Measurements from ENCODE around the gene ZNF597.

ZNF597 gene

DNA sequence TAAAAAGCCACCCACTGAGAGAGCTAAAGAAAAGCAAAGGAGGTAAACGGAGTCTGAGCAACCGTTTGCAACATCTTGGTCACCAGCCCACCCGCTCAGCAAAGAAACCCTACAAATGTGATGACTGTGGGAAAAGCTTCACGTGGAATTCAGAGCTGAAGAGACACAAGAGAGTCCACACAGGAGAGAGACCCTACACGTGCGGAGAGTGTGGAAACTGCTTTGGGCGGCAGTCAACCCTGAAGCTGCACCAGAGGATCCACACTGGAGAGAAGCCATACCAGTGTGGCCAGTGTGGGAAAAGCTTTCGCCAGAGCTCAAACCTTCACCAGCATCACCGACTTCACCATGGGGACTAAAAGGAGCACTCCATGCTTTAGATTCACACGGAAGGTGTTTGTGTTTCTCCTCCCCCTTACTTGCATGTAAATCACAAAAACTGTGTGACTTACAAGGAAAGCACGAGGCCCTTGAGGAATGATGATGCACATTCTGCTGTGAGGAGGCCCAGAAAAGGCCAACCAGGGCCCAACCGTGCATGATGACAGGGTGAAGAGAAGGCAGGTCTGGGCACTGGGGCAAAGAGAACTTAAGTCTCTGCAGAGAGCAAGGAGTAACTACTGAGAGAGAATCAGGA is 34.6 kb downstream of the ZNF597 start:
- H3K27ac ChIP-seq (ENCODE audit: low read depth, low read length): no peak overlapping the region
- H2AFZ ChIP-seq (ENCODE audit: low read depth, low read length, severe bottlenecking): no peak overlapping the region
- no peak overlapping the region for H3K9ac ChIP-seq (ENCODE audit: low read length)
- no peak overlapping the region for H3K4me2 ChIP-seq (ENCODE audit: low read depth, low read length, poor library complexity, severe bottlenecking)
- no peaks in the 10 kb centered on the region for H4K20me1 ChIP-seq (ENCODE audit: low read depth, low read length)
- H3F3A ChIP-seq (ENCODE audit: insufficient read depth): no peaks in the 10 kb centered on the region
- peaks cover 4% of the 10 kb centered on the region; the same call in 1 of the 2 replicates for H3K79me2 ChIP-seq (ENCODE audit: insufficient read depth, low read length)
- H3K27me3 ChIP-seq (ENCODE audit: low read length): no peaks in the 10 kb centered on the region
- peaks cover 58% of the 10 kb centered on the region for H3K36me3 ChIP-seq (ENCODE audit: low read length)
- no peak overlapping the region for H3K4me3 ChIP-seq (ENCODE audit: insufficient read depth, low read length, poor library complexity, severe bottlenecking)
- TF ChIP-seq, protein P1, sequence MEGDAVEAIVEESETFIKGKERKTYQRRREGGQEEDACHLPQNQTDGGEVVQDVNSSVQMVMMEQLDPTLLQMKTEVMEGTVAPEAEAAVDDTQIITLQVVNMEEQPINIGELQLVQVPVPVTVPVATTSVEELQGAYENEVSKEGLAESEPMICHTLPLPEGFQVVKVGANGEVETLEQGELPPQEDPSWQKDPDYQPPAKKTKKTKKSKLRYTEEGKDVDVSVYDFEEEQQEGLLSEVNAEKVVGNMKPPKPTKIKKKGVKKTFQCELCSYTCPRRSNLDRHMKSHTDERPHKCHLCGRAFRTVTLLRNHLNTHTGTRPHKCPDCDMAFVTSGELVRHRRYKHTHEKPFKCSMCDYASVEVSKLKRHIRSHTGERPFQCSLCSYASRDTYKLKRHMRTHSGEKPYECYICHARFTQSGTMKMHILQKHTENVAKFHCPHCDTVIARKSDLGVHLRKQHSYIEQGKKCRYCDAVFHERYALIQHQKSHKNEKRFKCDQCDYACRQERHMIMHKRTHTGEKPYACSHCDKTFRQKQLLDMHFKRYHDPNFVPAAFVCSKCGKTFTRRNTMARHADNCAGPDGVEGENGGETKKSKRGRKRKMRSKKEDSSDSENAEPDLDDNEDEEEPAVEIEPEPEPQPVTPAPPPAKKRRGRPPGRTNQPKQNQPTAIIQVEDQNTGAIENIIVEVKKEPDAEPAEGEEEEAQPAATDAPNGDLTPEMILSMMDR (IDR thresholded peaks at IDR 0.05; ENCODE audit: insufficient read depth, low read length, poor library complexity, severe bottlenecking): no peak
- no peak for TF ChIP-seq EZH2phosphoT487 (conservative IDR thresholded peaks at IDR 0.05; ENCODE audit: low read length)
- H3K9me3 ChIP-seq (ENCODE audit: insufficient read depth, low read length): peaks cover 32% of the 10 kb centered on the region; the same call in 1 of the 2 replicates
- no peaks in the 10 kb centered on the region for H3K9me2 ChIP-seq (replicated peaks; ENCODE audit: insufficient read depth, low read length)

DNA sequence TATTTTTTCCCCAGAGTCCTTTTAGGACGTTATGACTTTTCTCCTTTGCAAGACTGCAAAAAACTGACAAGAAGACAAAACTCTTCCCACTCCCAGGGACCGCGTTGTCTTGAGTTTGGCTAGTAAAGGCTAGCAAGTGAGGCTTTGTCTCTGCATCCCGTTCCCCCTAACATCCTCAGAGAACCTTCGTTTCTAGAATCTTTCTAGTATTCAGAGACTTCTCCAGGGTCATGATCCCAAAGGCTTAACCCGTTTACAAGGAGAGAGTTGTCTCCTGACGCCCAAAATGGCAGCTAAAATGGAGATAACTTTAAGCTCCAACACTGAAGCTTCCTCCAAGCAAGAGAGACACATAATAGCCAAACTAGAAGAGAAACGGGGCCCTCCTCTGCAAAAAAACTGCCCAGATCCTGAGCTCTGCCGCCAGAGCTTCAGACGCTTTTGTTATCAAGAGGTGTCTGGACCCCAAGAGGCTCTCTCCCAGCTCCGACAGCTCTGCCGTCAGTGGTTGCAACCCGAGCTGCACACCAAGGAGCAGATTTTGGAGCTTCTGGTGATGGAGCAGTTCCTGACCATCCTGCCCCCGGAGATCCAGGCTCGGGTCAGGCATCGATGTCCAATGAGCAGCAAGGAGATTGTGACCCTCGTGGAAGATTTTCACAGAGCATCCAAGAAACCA is 41.4 kb downstream of the ZNF597 start:
- H2AFZ ChIP-seq (ENCODE audit: low read depth, low read length, severe bottlenecking): peak overlapping the region; percentile 31
- H3K27ac ChIP-seq (ENCODE audit: low read depth, low read length): peak overlapping the region; percentile 42
- H4K20me1 ChIP-seq (ENCODE audit: low read depth, low read length): no peaks in the 10 kb centered on the region
- no peak for TF ChIP-seq EZH2phosphoT487 (conservative IDR thresholded peaks at IDR 0.05; ENCODE audit: low read length)
- TF ChIP-seq, protein P1 (IDR thresholded peaks at IDR 0.05; ENCODE audit: insufficient read depth, low read length, poor library complexity, severe bottlenecking): no peak
- peaks cover 29% of the 10 kb centered on the region for H3K36me3 ChIP-seq (ENCODE audit: low read length)
- no peaks in the 10 kb centered on the region for H3F3A ChIP-seq (ENCODE audit: insufficient read depth)
- no peaks in the 10 kb centered on the region for H3K9me2 ChIP-seq (replicated peaks; ENCODE audit: insufficient read depth, low read length)
- no peaks in the 10 kb centered on the region for H3K27me3 ChIP-seq (ENCODE audit: low read length)
- peak overlapping the region; percentile 95 for H3K9ac ChIP-seq (ENCODE audit: low read length)
- H3K4me3 ChIP-seq (ENCODE audit: insufficient read depth, low read length, poor library complexity, severe bottlenecking): peak overlapping the region; percentile 63
- 0 out of 2 replicates have a peak, but pooled peaks cover 3% of the 10 kb centered on the region for H3K9me3 ChIP-seq (ENCODE audit: insufficient read depth, low read length)
- peaks cover 58% of the 10 kb centered on the region for H3K79me2 ChIP-seq (ENCODE audit: insufficient read depth, low read length)
- H3K4me2 ChIP-seq (ENCODE audit: low read depth, low read length, poor library complexity, severe bottlenecking): peak overlapping the region; percentile 82

DNA sequence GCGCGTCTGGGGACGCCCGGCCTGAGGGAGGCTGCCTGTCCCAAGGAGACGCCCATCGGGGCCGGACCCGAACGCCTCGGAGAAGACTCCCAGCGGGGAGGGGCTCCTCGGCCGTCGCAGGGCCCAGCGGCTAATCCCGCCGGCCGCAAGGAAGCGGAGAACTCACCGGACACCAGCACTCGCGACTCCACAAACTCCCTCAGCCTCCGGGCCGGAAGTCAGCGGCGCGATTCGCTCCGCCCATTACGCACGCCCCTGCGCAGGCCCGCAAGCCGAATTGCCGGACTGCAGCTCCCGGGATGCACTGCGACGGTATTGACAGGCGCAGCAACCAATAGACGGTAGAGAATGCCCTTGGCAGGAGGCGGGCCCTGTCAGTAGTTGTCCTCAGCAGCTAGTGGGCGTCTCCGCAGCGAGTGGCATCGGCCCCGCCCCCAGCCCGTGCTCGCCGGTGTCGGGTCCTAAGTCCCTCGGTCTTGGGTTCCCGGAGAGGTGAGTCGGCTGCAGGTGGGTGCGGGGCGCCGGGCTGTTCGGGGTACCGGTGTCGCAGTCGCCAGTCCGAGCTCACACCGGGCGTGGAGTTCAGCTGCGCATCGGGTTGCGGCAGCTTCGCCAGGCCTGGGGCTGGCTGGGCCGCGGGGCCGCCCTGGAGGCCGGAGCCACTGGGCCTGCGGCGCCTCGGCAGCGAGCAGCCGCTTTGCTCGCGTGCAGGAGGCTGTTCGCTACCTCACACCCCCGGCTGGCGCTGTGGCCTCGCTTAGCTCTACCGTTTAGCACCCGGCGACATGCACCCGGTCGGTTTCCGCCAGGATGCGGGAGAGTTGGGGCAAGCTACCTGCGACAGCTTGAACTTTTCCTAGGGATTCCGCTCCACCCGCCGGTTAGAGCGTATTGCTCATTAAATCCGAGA is 42.3 kb downstream of the ZNF597 start, which contains the start of the genes ZNF174 and ZSCAN32:
TSS of gene ZNF174 (plus strand) at position 437 of the 910 bp plus-strand sequence. CDS start 790 bp downstream, outside the sequence.
TSS of gene ZSCAN32 (minus strand) at position 226 of the 910 bp plus-strand sequence. CDS start 3,447 bp downstream, outside the sequence.
- no peaks in the 10 kb centered on the region for H3K27me3 ChIP-seq (ENCODE audit: low read length)
- H3K36me3 ChIP-seq (ENCODE audit: low read length): peaks cover 26% of the 10 kb centered on the region
- peak within 1 kb of the TSS; percentile 42 for H3K27ac ChIP-seq (ENCODE audit: low read depth, low read length)
- no peaks in the 10 kb centered on the region for H3K9me3 ChIP-seq (ENCODE audit: insufficient read depth, low read length)
- TF ChIP-seq EZH2phosphoT487 (conservative IDR thresholded peaks at IDR 0.05; ENCODE audit: low read length): no peak
- TF ChIP-seq, protein P1 (IDR thresholded peaks at IDR 0.05; ENCODE audit: insufficient read depth, low read length, poor library complexity, severe bottlenecking): no peak
- H3K9me2 ChIP-seq (replicated peaks; ENCODE audit: insufficient read depth, low read length): no peaks in the 10 kb centered on the region
- H3K4me3 ChIP-seq (ENCODE audit: insufficient read depth, low read length, poor library complexity, severe bottlenecking): peak within 1 kb of the TSS; percentile 90
- H3K4me2 ChIP-seq (ENCODE audit: low read depth, low read length, poor library complexity, severe bottlenecking): peak within 1 kb of the TSS; percentile 82
- H2AFZ ChIP-seq (ENCODE audit: low read depth, low read length, severe bottlenecking): peak within 1 kb of the TSS; percentile 88
- no peaks in the 10 kb centered on the region for H3F3A ChIP-seq (ENCODE audit: insufficient read depth)
- H3K9ac ChIP-seq (ENCODE audit: low read length): peak within 1 kb of the TSS; percentile 95
- H4K20me1 ChIP-seq (ENCODE audit: low read depth, low read length): no peaks in the 10 kb centered on the region
- H3K79me2 ChIP-seq (ENCODE audit: insufficient read depth, low read length): peaks cover 67% of the 10 kb centered on the region
